Gastrocnemius medialis (tissue), 4 donors: ENCODE measurements around the gene PIP4K2B. TPM values are rescaled to one million over a fixed set of nuclear protein-coding genes. Genes with fewer than 3 reads are reported as not detected.

Source experiments
- ATAC-seq, 2 donors: fragments of 150-250 bp; one replicate each; pipeline ENCODE4 v1.9.1; 2016
- DNase-seq, 2 donors: peaks; one replicate each; pipeline ENCODE4 v3.0.0-alpha.2; 2019
- H3K27ac ChIP-seq, 4 donors: fragments of 200-600 bp; sonication (generic); 1 replicate in 1 of 4; 2 replicates in 3 of 4; pipeline ENCODE4 v1.5.1; 2016 to 2018; ENCODE audit warnings: mild to moderate bottlenecking in 2 of 4, moderate library complexity in 1 of 4
- H3K27me3 ChIP-seq, 3 donors: fragments of 200-600 bp; sonication (generic) in 2 of 3; 1 replicate in 1 of 3; 2 replicates in 2 of 3; pipeline versions ENCODE4 v1.5.1 to v1.6.0; 2016 to 2019; ENCODE audit warnings: mild to moderate bottlenecking in 1 of 3, moderate library complexity in 1 of 3
- H3K36me3 ChIP-seq, 2 donors: fragments of 200-600 bp; sonication (generic) in 1 of 2; one replicate each; pipeline ENCODE4 v1.5.1; 2017 to 2018
- H3K4me1 ChIP-seq, 2 donors: fragments of 200-600 bp; sonication (generic) in 1 of 2; one replicate each; pipeline ENCODE4 v1.5.1; 2016 to 2017; ENCODE audit warnings: mild to moderate bottlenecking in 2 of 2
- H3K4me3 ChIP-seq, 4 donors: fragments of 200-600 bp; sonication (generic) in 3 of 4; 1 replicate in 1 of 4; 2 replicates in 3 of 4; pipeline ENCODE4 v1.5.1; 2016 to 2019; ENCODE audit warnings: mild to moderate bottlenecking in 2 of 4
- H3K9me3 ChIP-seq, 3 donors: fragments of 200-600 bp; sonication (generic) in 2 of 3; 1 replicate in 1 of 3; 2 replicates in 2 of 3; pipeline ENCODE4 v1.5.1; 2016 to 2019
- CTCF ChIP-seq, 5 experiments: fragments of 450-650 bp in 3 of 5; fragments of 200-600 bp in 2 of 5; sonication (generic) in 2 of 5; IDR thresholded peaks in 4 of 5; conservative IDR thresholded peaks in 1 of 5; 1 replicate in 4 of 5; 2 replicates in 1 of 5; pipeline ENCODE4 v1.5.1; 2016 to 2019; ENCODE audit warnings: antibody characterized with exemption in 5 of 5, mild to moderate bottlenecking in 3 of 5, moderate library complexity in 3 of 5
- POLR2A ChIP-seq, 2 donors: fragments of 450-650 bp; IDR thresholded peaks; one replicate each; pipeline ENCODE4 v1.6.1; 2017; ENCODE audit warnings: antibody characterized with exemption in 2 of 2, mild to moderate bottlenecking in 2 of 2, moderate library complexity in 2 of 2
- in situ Hi-C, 4 donors: fragments of 200-750 bp; cut with MboI; loops; one replicate each; pipeline versions ENCODE4 v1.15.0 to v1.8.0; 2017; ENCODE audit warnings: low sequenced_read_pairs in 4 of 4
- intact Hi-C: fragments of 100-400 bp; cut with DNase I; formaldehyde crosslinking; loops from one replicate; pipeline ENCODE4 v1.15.1; 2023; ENCODE audit warnings: low total_unique reads
- total RNA-seq, 4 donors: library from RNA; depleted of rRNA; stranded (reverse); fragments of >200 nt; gene quantifications; one replicate each; pipeline versions ENCODE4 v1.1.0 to v1.2.3, GENCODE V29; 2016

PIP4K2B gene
- total RNA-seq, 4 donors from 2014 or later, result 57.2 to 97.0 (median 76.8) TPM

- intact Hi-C loops (no loop called here), in situ Hi-C loops (no loop called here)
- H3K27me3 ChIP-seq, result peaks cover 32 to 36% (median 34%) of the 10 kb centered on the region in 3 donors
- H3K4me3 ChIP-seq, result peak within 1 kb of the TSS; percentile 55 to 70 (median 64)
- DNase-seq, result peak; percentile 63 to 72
- TF ChIP-seq CTCF (IDR thresholded peaks at IDR 0.05 in 4 of 5, conservative IDR thresholded peaks at IDR 0.05 in 1 of 5) (no peak), POLR2A (IDR thresholded peaks at IDR 0.05) (peak; percentile 8 to 54)
- H3K9me3 ChIP-seq, result no peaks in the 10 kb centered on the region
- peaks cover 23 to 26% of the 10 kb centered on the region in 2 donors for H3K4me1 ChIP-seq
- no peaks in the 10 kb centered on the region for H3K36me3 ChIP-seq
- H3K27ac ChIP-seq, result peak within 1 kb of the TSS; percentile 78 to 96 (median 80)
- peak in 1 of 2 donors; percentile 10 for ATAC-seq
Observed at GRCh38 chr17:38748149-38748891, 51.0 kb downstream of the PIP4K2B start, which contains the start of gene PCGF2. Gene PCGF2, minus strand, starts transcription at chr17:38748336. Its CDS starts 7,934 bp downstream, at chr17:38740402.

GRCh38 chr17:38747463-38748148 lies 51.8 kb downstream of the PIP4K2B start:
- H3K36me3 ChIP-seq, result no peaks in the 10 kb centered on the region
- H3K27me3 ChIP-seq, result peaks cover 32 to 36% (median 34%) of the 10 kb centered on the region in 3 donors
- peaks cover 24 to 29% of the 10 kb centered on the region in 2 donors for H3K4me1 ChIP-seq
- DNase-seq (no peak), ATAC-seq (no peak)
- intact Hi-C loops, result no loop called here
- peak overlapping the region; percentile 78 to 96 (median 80) for H3K27ac ChIP-seq
- H3K9me3 ChIP-seq, result no peaks in the 10 kb centered on the region
- in situ Hi-C loops, result no loop called here
- peak overlapping the region; percentile 55 to 70 (median 64) for H3K4me3 ChIP-seq
- TF ChIP-seq CTCF (IDR thresholded peaks at IDR 0.05 in 4 of 5, conservative IDR thresholded peaks at IDR 0.05 in 1 of 5), result peak in 1 of 5 experiments; percentile 8
- TF ChIP-seq POLR2A (IDR thresholded peaks at IDR 0.05), result no peak

GRCh38 chr17:38746849-38747462 lies 52.4 kb downstream of the PIP4K2B start:
- intact Hi-C loops, result no loop called here
- DNase-seq, result no peak

More at GRCh38 chr17:38746849-38747462, 52.4 kb downstream of the PIP4K2B start:
- Histone ChIP-seq H3K36me3 (no peaks in the 10 kb centered on the region), H3K9me3 (no peaks in the 10 kb centered on the region), H3K27ac (peak overlapping the region; percentile 78 to 96 (median 80)), H3K27me3 (peaks cover 32 to 36% (median 34%) of the 10 kb centered on the region in 3 donors), H3K4me1 (peaks cover 28 to 35% of the 10 kb centered on the region in 2 donors), H3K4me3 (peak overlapping the region; percentile 55 to 70 (median 64))
- no peak for ATAC-seq
- in situ Hi-C loops, result no loop called here
- TF ChIP-seq POLR2A (IDR thresholded peaks at IDR 0.05), result no peak
- TF ChIP-seq CTCF (IDR thresholded peaks at IDR 0.05 in 4 of 5, conservative IDR thresholded peaks at IDR 0.05 in 1 of 5), result no peak
